Measurements from ENCODE around the gene HEATR3.
A peak's percentile ranks its signal among the peaks of the same experiment; 100 is the strongest.
"Not testable (repeated sequence)": the region's sequence is repeated elsewhere in the genome, so short reads cannot be mapped to it uniquely, and the experiment has no call there.

Gene HEATR3

DNA sequence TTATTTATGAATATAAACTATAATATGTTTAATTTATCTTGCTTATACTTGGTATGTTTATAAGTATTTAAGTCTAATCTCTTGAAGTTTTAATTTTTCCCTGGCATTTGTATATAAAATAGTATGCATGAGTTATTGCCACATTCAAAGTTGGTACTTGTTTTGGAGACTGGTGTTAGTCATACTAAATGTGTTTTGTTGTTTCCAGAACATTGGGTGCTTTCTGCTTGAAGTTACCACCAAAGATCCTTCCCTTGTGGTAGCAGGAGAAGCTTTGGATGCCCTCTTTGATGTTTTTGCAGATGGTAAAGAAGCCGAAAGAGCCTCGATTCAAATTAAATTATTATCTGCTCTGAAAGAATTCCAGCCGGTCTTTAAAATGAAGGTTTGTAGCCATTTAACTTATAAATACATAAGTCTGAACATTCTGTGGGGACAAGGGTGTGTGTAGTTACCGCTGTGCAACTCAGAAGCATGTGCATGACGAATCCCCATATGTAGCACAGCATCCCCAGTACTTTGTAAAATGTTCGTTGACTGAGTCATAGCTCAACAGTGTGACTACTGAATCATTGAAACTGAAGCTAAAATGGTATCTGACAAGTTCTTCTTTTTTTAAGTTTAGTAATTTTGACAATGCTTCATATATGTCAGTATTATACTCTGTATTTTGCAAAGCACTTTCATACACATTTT is 36.4 kb downstream of the HEATR3 start:
- DNase-seq (ENCODE audit: low spot score) = no peak

GRCh38 chr16:50103764-50104163 is 38.0 kb downstream of the HEATR3 start:
- DNase-seq (ENCODE audit: low spot score) = no peak

DNA sequence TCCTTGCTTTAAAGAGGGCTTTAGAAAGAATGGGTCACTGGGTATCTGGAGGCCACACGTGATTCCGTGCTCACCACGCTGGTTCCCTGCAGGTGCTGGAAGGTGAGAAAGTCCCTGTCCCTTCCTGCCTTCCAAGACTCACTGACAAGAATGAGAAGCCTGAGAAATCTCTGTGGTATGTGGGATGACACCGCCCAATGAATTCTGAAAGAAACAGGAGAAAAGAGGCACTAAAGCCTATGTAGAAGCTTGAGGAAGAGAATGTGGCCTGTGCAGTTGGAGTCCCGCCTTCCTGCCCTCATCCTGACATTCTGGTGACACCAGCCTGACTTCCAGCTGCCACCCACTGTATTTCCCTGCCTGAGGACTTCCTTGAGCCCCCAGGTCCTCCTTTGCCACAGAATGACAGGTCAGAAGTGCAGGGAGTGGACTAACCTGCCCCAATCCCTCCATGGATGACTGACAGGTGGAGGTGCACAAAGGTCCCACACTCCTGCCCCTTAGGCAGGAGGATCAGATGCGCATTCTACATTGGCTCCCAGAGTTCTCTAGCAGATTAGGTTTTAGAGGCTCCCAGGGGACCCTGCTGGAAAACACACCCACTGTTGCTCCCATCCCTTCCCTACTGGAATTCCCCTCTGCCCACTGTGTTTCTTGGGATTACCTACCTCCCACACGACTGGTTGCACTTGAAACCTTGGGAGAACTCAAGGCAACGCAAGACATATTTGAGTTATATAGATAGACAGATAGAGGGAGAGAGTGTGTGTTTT is 48.8 kb downstream of the HEATR3 start:
- DNase-seq (ENCODE audit: low spot score) = no peak

GRCh38 chr16:50120711-50121110 is 54.9 kb downstream of the HEATR3 start:
- no peak for DNase-seq (ENCODE audit: low spot score)

DNA sequence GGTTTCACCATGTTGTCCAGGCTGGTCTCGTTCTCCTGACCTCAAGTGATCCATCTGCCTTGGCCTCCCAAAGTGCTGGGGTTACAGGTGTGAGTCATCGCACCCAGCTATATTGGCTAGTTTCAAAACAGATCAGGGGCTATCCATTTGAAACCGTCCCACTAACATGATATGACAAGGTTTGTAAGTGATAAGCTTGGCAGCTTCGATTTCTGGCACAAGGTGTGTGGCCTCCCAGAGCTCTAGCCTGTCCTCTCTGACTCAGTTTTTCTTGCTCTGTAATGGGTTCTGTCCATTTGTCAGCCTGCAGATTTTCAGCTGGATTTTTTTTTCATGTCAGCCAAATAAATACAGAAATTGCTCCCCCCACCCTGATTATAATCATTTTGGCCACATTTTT is 55.5 kb downstream of the HEATR3 start:
- DNase-seq (ENCODE audit: low spot score) = no peak

DNA sequence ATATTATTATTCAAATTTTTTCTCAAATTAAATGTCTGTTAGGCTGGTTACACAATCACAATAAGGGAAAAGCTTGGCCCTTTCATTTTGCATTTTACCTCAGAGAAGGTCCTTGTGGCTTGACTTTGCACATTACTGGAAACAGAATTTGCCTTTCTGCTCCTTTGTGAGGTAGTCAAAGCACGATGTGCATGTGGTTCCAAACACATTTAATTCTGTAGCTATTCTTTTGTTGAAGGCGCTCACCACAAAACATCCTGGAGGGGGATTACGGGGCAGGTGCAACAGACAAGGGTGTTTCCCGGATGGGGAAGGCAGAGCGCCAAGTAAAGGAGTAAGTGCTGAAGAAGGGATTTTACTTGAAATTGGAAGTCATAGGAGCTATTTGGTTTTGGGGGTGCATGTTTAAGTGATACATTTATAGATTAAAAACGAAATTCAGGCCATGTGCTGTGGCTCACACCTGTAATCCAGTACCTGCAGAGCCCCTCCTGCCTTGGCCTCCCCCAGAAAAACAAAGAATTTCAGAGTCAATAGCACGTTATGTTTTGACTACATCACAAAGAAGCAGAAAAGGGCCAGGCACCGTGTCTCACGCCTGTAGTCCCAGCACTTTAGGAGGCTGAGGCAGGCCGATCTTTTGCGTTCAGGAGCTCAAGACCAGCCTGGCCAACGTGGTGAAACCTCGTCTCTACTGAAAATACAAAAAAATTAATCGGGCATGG is 56.1 kb downstream of the HEATR3 start:
- DNase-seq (ENCODE audit: low spot score) = no peak

DNA sequence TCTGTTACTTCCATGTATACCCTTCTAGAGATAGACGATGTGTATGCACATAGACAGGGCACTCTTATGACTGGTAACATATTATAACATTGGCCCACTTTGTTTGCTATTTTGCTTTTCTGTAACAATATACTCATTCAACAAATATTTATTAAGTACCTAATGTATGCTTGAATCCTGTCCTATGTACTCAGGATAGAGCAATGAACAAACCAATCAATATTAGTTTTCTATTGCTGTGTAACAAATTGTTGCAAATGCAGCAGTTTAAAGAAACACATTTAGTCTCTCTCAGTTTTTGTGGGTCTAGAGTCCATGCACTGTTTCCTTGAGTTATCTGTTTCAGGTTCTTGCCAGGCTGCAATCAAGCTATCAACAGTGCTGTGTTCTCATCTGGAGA is 57.6 kb downstream of the HEATR3 start:
- no peak for DNase-seq (ENCODE audit: low spot score)

- no peak for DNase-seq (ENCODE audit: low spot score)
Measured at GRCh38 chr16:50124769-50125168, 59.0 kb downstream of the HEATR3 start.

DNA sequence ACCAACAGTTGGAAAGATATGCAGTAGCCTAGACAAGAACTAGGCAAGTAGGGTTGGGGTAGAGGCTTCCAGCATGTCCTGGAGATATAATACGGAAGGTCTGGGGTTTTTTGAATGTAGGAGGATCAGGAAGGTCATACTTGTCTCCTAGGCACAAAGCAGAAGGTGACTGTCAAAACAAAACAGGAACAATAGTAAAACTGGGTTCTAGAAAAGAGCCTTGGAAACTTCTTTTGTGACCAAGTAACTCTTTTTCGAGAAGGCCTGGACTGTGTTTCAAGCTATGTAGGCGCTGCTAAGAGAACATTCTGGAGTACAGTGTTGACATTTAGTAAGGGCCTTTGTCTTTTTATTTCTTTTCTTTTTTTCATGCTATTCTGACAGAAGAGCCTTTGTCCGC is 60.4 kb downstream of the HEATR3 start:
- DNase-seq (ENCODE audit: low spot score) = peak; percentile 58

GRCh38 chr16:50132571-50132970 is 66.8 kb downstream of the HEATR3 start:
- DNase-seq (ENCODE audit: low spot score) = not testable (repeated sequence)

DNA sequence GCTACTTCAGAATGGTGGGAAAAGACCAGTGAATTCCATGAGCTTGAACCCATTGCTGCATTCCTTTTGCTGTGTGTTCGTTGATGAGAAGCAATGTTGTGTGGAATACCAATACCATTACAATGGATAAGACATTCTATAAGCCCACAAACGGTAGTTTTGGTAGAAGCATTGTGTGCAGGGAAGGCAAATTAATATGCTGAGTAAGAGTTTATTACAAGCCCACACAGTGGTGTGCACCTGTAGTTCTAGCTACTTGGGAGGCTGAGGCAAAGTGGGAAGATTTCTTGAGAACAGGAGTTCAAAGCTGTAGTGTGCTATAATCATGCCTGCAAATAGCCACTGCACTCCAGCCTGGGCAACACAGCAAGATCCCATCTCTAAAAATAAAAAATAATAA is 67.4 kb downstream of the HEATR3 start:
- DNase-seq (ENCODE audit: low spot score) = no peak

- DNase-seq (ENCODE audit: low spot score) = no peak
Measured at GRCh38 chr16:50136399-50136798, 70.6 kb downstream of the HEATR3 start.

- DNase-seq (ENCODE audit: low spot score) = no peak
Measured at GRCh38 chr16:50137268-50137667, 71.5 kb downstream of the HEATR3 start.

- no peak for DNase-seq (ENCODE audit: low spot score)
Measured at GRCh38 chr16:50139580-50139979, 73.8 kb downstream of the HEATR3 start.

GRCh38 chr16:50144211-50144610 is 78.4 kb downstream of the HEATR3 start:
- no peak for DNase-seq (ENCODE audit: low spot score)

DNA sequence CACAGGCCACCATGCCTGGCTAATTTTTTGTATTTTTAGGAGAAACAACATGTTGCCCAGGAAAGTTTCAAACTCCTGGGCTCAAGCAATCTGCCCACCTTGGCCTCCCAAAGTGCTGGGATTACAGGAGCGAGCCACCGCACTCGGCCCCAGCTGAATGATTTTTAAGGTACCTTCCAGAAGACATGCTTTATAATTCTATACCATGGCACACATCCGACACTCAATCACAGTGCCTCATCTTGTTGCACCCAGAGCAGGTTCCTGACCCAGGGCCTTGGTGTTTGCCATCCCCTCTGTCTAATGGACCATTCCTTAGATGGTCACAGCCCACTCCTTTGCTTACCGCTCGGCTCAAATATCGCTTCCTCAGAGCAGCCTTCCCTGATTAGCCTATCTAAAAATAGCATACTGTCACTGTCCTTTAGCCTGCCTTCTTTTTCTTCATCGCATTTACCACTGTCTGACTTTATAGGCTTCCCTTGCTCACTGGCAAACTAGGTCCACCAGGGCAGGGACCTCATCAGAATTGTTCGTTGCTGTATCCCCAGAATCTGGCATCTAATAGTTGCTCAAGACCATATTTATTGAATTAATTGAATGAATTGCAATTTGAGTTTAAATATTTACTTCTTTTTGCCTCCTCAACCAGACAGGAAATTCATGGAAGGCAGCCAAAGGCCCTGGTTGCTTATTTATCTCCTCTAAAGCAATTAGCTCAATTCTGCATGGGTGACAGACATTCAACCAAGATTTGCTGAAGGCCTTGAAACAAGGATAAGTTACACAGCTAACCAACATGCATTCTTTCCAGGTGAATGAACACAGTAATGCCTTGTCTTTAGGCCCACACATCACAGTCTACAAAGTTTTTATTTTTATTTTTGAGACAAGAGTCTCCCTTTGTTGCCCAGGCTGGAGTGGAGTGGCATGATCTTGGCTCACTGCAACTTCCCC is 81.0 kb downstream of the HEATR3 start:
- no peak for DNase-seq (ENCODE audit: low spot score)

- no peak for DNase-seq (ENCODE audit: low spot score)
Measured at GRCh38 chr16:50151322-50151721, 85.6 kb downstream of the HEATR3 start.

- DNase-seq (ENCODE audit: low spot score) = no peak
Measured at GRCh38 chr16:50151756-50152155, 86.0 kb downstream of the HEATR3 start.

DNA sequence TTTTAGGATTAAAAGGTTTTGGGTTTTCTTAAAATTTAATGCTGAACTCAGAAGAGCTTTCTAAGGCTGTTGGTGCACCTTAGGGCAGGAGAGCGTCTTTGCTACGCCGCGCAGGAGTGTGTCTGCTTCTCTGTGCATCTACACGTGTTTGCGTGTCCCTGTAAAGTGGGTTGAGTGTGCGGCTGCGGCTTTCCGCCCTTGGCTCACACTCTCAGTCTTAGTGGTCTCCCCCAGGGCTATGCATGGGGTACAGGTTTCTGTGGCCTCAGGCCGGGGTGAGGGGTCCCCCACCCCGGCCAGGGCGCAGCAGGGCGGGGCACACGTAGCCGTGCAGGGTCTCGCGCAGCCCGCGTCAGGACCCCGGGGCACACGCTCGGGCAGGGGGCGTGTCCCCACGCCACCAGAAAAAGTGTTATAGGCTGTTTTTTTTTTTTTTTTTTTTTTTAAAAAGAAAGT is 86.6 kb downstream of the HEATR3 start:
- DNase-seq (ENCODE audit: low spot score) = peak; percentile 46

GRCh38 chr16:50152807-50153595 is 87.2 kb downstream of the HEATR3 start, which contains the start of gene TENT4B:
Gene TENT4B (plus strand): TSS chr16:50153306. CDS start chr16:50153622, 316 bp downstream.
- peak; percentile 73 for DNase-seq (ENCODE audit: low spot score)

All from pons (tissue), 1 donor.